Left kidney (tissue), 2 donors: ENCODE data around the gene PDE11A. TPM values are rescaled to one million over a fixed set of nuclear protein-coding genes. Genes with fewer than 3 reads are reported as not detected.
A peak's percentile ranks its signal among the peaks of the same experiment; 100 is the strongest.

Experiments used
- DNase-seq: peaks from one replicate; pipeline ENCODE4 v3.0.0-alpha.2; 2013
- polyA plus RNA-seq: library from polyadenylated mRNA; unstranded; fragments of 120-200 nt; gene quantifications from one replicate; pipeline ENCODE4 v1.2.1, GENCODE V29; 2013; ENCODE audit not compliant: insufficient read length

Gene PDE11A
- polyA plus RNA-seq, 1 donor, result 9.4 TPM

- no peak for DNase-seq
Observed at GRCh38 chr2:177628831-177629230, 443.7 kb downstream of the PDE11A start.

DNA sequence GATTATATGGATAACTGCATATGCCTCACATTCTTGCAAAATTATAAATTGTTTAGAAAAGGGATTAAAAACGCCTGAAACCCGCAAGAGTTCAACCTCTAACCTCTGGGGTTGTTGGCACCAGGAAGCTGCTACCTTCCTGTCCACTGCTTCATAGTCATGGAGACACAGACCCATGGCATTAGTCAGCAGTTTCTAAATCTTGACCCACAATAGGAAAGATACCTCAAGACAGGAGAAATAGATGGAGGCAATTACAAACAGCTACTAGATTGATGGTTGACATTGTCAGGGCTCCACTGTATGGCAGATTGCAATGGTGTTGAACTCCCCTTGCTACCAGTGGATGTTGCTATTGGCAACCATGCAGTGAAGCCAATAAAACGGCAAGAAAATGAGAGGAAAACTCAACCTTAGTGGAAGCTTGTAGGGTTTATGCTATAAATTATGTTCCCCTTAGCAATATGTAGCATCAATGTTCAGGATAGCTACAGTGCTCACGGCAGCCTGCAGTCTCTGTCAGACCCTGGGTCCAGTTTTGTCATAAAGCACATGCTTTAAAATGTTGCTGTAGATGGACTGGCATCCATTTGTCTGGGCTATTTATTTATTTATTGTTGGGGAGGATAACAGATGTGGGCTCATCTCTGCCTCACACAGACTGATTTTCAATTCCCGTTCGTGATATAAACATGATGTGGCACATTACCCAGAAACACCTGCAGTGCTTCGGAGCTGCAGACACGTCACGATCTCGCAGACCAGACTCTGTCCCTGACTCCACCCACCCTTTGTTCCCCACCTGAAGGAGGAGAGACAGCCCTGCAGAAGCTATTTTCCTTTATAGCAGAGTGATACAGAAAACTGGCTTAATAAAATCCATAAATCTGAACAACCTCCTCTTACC lies 446.6 kb downstream of the PDE11A start:
- DNase-seq, result no peak

- DNase-seq, result peak; percentile 67
Observed at GRCh38 chr2:177622521-177622920, 450.1 kb downstream of the PDE11A start.

DNA sequence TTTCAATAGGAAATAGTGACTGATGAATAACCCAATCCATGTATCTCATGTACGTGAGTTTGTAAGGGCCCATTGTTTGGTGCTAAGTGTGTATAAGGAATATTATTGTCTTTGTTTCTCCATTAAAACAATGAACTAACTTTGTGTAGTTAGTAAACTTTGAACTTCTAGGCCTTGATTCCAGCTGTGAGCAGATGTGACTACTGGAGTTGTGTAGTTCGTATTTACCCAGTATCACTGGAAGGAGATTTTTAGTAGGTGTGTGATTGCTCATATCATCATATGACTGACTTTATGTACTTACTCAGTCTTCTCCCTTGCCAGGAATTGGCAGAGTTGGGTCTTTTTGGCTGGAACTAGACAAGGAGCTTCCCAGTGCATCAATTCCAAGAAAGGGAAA lies 452.6 kb downstream of the PDE11A start:
- DNase-seq, result no peak

- DNase-seq, result no peak
Observed at GRCh38 chr2:177619461-177619860, 453.1 kb downstream of the PDE11A start.

- peak; percentile 93 for DNase-seq
Observed at GRCh38 chr2:177618255-177619253, 454.0 kb downstream of the PDE11A start.

- DNase-seq, result no peak
Observed at GRCh38 chr2:177617849-177618248, 454.7 kb downstream of the PDE11A start.

DNA sequence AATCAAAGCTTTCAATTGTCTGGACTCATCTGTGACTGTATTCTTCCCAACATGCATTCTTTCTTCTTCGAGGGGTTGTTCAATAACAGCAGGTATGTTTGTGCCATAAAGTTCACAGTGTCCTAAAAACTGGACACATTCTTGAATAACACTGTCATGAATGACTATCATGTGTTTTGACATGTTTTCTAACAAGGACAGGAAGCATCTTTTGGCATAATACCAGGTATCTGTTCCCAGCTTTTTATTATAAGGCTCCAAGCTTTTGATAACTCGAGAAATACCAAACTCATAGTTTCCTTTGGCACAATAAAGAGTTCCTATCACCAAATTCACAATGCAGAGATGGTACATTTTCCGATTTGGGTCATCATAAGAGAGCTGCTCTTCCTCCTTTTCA lies 455.8 kb downstream of the PDE11A start:
- DNase-seq, result no peak

DNA sequence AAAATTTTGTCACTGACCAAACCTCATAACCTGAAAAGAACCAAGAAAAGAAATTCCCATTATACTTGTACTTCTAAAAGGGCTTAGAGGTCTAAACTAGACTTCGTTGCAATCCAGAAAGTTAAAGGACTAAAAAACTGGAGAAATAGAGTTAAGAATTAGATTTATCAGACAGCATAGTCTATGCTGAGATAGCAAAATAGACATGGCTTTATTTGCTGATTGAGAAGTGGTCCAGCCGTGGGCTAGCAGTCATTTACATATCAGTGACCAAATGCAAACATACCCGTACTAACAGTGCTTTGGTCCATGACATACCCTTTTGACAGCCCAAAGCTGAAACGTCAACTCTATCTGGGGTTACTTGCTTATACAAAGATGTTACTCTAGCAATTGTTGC lies 456.5 kb downstream of the PDE11A start:
- DNase-seq, result no peak

DNA sequence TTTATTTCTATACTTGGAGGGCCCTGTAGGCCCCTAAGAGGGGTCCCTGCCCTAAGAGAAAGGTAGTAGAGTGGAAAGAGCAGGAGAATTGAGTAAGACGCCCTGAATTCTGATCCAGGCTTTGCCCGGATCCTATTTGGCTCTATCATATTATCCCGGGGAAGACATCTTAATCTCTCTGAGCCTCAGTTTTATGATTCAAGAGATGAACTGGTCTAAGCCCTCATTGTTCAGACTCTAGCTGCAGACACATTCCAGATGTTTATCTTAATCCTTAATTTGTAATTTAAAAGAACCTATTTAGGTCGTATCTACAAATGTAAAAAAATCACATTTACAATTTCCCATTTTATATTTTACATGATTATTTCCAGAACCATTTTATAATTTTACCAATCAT lies 459.9 kb downstream of the PDE11A start:
- no peak for DNase-seq

DNA sequence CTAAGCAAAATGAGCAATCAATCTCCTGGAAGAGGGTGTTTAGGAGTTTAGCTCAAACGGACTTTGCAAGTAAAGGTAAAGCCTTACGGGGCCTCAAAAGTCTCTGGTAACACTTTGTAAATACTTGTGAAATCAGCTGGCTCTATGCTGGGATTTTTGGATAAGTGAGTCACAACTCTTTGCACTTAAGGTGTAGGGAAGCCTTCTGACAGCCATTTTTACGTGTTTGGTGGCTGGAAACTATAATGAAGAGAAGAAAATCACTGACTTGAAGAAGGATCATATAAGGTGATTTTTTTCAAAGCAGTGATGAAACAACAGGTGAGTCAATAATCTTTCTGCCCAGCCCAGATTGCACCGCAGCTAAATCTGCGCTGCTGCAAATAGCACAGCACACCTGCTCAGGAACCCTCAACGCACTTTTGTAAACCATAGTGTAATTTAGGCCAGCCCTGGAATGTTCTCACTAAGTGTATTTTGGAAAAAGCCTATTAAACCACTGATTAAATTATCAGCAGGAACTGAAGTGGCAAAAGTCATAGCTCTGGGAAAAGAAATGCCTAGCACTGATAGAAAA lies 461.2 kb downstream of the PDE11A start:
- DNase-seq, result no peak

DNA sequence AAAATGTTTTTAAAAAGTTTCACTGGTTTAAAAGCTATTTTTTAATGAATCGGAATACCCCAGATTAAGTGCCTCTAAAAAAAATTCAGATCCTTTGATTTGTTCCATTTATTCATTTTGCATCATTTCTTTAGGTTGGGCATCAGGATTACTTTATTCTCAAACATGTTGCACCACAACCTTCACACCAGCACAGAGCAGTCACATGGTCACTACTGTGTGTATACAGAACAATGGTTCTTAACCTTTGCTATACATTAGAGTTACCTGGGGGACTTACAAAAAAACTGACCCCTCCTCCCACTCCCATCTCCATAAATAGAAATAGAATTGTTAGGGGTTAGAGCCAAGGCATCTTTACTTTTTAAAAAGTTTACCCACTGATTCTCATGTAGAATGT lies 461.8 kb downstream of the PDE11A start:
- DNase-seq, result no peak

DNA sequence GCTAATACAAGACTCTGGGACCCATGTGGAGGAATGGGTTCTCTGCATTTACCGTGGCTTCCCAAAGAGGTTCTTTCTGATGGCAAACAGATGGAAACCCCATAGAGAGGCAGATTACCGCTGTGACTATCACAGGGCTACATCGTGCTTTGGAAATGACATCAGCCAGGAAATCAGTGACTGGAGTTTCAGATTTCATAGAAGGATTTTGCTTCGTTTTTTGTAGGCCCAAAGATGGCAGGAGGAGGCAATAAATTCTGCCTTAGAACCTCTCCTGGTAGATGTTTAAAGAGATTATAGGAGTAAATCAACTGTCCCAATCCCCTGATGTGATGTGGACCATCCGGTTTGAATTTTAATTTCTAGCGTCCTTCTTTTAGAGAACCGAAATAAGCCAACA lies 465.9 kb downstream of the PDE11A start:
- DNase-seq, result no peak

DNA sequence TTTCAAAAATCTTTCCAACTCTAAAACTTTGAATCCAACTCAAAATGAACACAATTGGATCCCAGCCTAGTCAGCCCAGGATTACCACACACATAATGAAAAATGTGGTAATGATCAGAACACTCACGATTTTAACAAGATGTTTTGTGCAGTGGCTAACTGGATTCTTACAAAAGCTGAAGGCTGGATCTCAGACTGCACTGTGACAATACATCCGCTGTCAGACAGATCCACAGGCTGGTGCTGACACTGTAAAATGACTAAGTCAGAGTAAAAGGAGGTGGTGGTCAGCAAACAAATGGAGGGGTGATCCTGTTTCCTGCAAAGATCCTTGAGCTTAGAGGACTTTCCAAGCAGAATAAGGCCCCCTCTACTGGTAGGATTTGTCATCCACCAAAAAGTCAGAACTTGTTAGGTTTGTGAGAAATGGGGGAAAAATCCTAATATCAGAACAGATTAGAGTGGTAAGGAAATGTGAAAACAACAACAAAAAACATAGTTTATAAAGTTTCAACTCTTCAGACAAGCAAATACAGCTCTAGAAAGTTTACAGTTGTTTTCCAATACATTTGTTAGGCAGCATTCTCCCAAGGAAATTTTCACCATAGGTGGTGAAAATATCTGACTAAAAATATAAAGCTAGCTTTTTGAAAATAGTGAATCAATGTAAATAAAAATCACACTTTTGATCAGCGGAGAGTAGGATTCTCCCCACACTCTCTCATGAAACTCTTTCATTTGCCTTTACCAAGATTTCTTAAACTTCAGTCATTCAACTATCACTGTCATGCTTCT lies 468.1 kb downstream of the PDE11A start:
- peak; percentile 78 for DNase-seq

DNA sequence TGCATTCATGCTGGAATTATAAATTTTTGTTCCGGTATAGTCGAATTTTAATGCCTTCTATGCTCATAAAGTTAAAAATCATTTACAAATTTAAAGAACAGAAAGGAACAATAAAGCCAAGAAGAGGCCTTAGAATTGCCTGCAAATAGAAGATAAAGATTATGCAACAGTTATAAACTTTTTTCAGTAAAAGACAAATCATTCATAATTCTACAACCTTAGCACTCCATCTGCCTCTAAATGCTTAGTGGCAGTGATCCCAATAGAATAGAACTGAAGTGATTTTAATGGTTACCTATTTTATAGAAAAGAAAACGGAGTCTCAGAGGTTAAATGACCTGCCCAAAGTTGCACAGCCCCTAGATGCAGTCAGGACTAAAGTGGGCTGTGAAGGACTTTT lies 468.8 kb downstream of the PDE11A start:
- no peak for DNase-seq

DNA sequence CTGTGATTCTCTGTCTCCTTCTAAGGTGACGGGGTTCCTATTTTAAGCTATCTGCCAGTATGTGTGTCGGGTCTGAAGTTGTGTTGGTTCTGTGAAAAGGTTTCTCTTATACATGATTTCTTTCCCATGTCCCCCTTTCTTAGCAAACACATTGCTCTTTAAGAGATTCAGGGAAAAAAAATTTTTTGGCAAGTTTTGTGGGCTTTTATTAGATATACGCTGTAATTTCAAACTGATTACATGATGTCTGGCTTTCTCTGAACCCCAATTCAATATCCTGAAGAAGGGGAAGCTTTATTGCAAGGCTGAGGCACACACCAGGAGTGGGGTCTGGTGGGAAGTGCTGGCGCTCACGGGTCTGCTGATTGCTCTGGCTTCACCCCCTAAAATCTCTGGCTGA lies 469.4 kb downstream of the PDE11A start:
- no peak for DNase-seq

DNA sequence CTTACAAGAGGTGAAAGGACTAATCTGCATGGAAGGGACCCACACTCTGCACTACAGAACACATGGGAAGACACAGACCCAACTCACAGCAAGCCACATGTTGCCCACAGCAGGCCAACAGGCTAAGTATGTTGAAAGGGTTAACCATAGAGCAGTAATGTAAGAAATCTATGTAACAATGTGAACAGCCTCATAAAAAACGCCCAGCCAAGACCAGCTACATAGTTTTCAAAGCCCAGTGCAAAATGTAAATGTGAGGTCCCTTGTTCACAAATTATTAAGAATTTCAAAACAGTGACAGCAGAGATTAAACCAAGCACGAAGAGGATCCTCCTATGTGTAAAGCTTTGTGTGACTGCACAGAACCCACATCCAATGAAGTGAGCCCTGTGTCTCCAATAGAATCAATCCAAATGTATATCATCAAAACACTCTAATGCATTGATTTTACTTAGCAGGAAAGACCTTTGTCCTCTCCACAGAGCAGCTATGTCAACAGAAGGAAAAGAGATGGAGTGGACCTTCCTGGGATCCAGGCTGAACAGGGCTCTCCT lies 469.9 kb downstream of the PDE11A start:
- no peak for DNase-seq

- DNase-seq, result no peak
Observed at GRCh38 chr2:177600917-177601316, 471.7 kb downstream of the PDE11A start.

GRCh38 chr2:177599956-177600355 lies 472.6 kb downstream of the PDE11A start:
- DNase-seq, result no peak

- no peak for DNase-seq
Observed at GRCh38 chr2:177599139-177599688, 473.4 kb downstream of the PDE11A start.
